ENCODE results near the gene KIF20B.

DNA sequence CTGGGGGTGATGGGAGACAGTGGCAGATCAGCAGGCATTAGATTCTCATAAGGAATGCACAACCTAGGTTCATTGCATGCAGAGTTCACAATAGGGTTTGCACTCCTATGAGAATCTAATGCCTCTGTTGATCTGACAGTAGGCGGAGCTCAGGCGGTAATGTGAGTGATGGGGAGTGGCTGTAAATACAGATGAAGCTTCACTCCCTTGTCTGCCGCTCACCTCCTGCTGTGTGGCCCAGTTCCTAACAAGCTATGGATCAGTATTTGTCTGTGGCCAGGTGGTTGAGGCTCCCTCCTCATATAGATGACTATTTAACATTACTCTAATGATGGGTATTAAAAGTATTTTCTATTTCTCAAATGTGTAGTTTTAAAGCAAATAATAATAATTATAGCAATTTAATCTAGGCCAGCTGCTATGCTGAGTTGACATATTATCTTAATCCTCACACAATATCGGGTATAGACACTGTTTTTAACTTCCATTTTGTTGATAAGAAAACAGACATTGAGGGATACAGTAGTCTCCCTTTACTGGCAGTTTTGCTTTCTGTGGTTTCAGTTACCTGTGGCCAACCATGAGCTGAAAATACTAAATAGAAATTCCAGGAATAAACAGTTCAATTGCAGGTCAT, 39.9 kb downstream of the KIF20B start:
- TF ChIP-seq, protein P1, sequence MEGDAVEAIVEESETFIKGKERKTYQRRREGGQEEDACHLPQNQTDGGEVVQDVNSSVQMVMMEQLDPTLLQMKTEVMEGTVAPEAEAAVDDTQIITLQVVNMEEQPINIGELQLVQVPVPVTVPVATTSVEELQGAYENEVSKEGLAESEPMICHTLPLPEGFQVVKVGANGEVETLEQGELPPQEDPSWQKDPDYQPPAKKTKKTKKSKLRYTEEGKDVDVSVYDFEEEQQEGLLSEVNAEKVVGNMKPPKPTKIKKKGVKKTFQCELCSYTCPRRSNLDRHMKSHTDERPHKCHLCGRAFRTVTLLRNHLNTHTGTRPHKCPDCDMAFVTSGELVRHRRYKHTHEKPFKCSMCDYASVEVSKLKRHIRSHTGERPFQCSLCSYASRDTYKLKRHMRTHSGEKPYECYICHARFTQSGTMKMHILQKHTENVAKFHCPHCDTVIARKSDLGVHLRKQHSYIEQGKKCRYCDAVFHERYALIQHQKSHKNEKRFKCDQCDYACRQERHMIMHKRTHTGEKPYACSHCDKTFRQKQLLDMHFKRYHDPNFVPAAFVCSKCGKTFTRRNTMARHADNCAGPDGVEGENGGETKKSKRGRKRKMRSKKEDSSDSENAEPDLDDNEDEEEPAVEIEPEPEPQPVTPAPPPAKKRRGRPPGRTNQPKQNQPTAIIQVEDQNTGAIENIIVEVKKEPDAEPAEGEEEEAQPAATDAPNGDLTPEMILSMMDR (IDR thresholded peaks at IDR 0.05), result no peak
- TF ChIP-seq POLR2AphosphoS5 (IDR thresholded peaks at IDR 0.05), result no peak
